Liver (tissue), 9 donors: Measurements from ENCODE around the gene HES5. TPM values are rescaled to one million over a fixed set of nuclear protein-coding genes. Genes with fewer than 3 reads are reported as not detected.

Experiments used
- DNase-seq: peaks from one replicate; pipeline ENCODE4 v3.0.0-alpha.2; 2017; ENCODE audit warnings: low spot score
- H3K27ac ChIP-seq, 2 donors: one replicate each; pipeline ENCODE4 v1.7.0; 2013; ENCODE audit warnings: inconsistent platforms in 2 of 2, low read length in 2 of 2, control low read depth in 1 of 2, low read depth in 1 of 2, mild to moderate bottlenecking in 1 of 2
- H3K27me3 ChIP-seq, 4 donors: one replicate each; pipeline versions ENCODE4 v1.6.1 to v1.7.0; 2013; ENCODE audit warnings: low read length in 3 of 4, inconsistent platforms in 1 of 4, mild to moderate bottlenecking in 1 of 4, moderate library complexity in 1 of 4; ENCODE audit not compliant: control insufficient read depth in 4 of 4, insufficient read depth in 4 of 4
- H3K36me3 ChIP-seq, 4 donors: one replicate each; pipeline versions ENCODE4 v1.6.1 to v1.7.0; 2013; ENCODE audit warnings: low read length in 3 of 4, mild to moderate bottlenecking in 3 of 4, low read depth in 1 of 4, moderate library complexity in 1 of 4; ENCODE audit not compliant: control insufficient read depth in 4 of 4, insufficient read depth in 3 of 4
- H3K4me1 ChIP-seq, 4 donors: one replicate each; pipeline versions ENCODE4 v1.6.1 to v1.7.0; 2013; ENCODE audit warnings: low read length in 3 of 4, mild to moderate bottlenecking in 3 of 4, moderate library complexity in 1 of 4; ENCODE audit not compliant: control insufficient read depth in 4 of 4, insufficient read depth in 4 of 4
- H3K4me3 ChIP-seq, 3 donors: one replicate each; pipeline versions ENCODE4 v1.6.1 to v1.7.0; 2013; ENCODE audit warnings: low read length in 3 of 3, control low read depth in 1 of 3, low read depth in 1 of 3, mild to moderate bottlenecking in 1 of 3
- H3K9ac ChIP-seq, 2 donors: one replicate each; pipeline ENCODE4 v1.7.0; 2013; ENCODE audit warnings: low read length in 2 of 2, mild to moderate bottlenecking in 2 of 2, moderate library complexity in 2 of 2, control low read depth in 1 of 2, low read depth in 1 of 2
- H3K9me3 ChIP-seq, 4 donors: one replicate each; pipeline versions ENCODE4 v1.6.1 to v1.7.0; 2013; ENCODE audit warnings: low read length in 3 of 4; ENCODE audit not compliant: control insufficient read depth in 4 of 4
- EGR1 ChIP-seq, 2 donors: IDR thresholded peaks; 2 replicates each; pipeline ENCODE4 v1.6.1; 2016 to 2018; ENCODE audit warnings: antibody characterized with exemption in 2 of 2, low read depth in 2 of 2
- GABPA ChIP-seq, 2 donors: IDR thresholded peaks in 1 of 2; conservative IDR thresholded peaks in 1 of 2; 2 replicates each; pipeline ENCODE4 v1.6.1; 2016; ENCODE audit warnings: antibody characterized with exemption in 2 of 2, mild to moderate bottlenecking in 1 of 2, moderate library complexity in 1 of 2
- HNF4A ChIP-seq, 2 donors: conservative IDR thresholded peaks; 2 replicates each; pipeline ENCODE4 v1.6.1; 2016; ENCODE audit warnings: antibody characterized with exemption in 2 of 2, mild to moderate bottlenecking in 2 of 2
- JUND ChIP-seq, 2 donors: IDR thresholded peaks; 2 replicates each; pipeline ENCODE4 v1.6.1; 2016; ENCODE audit warnings: antibody characterized with exemption in 2 of 2
- NR2F2 ChIP-seq: IDR thresholded peaks from 2 replicates; pipeline ENCODE4 v1.6.1; 2016; ENCODE audit warnings: antibody characterized with exemption
- RAD21 ChIP-seq, 2 donors: IDR thresholded peaks; 2 replicates each; pipeline ENCODE4 v1.6.1; 2016; ENCODE audit warnings: antibody characterized with exemption in 2 of 2, mild to moderate bottlenecking in 2 of 2
- RXRA ChIP-seq, 2 donors: IDR thresholded peaks; 2 replicates each; pipeline ENCODE4 v1.6.1; 2017 to 2018; ENCODE audit warnings: antibody characterized with exemption in 2 of 2, mild to moderate bottlenecking in 1 of 2
- SP1 ChIP-seq: IDR thresholded peaks from 2 replicates; pipeline ENCODE4 v1.6.1; 2018; ENCODE audit warnings: antibody characterized with exemption, mild to moderate bottlenecking
- TAF1 ChIP-seq: conservative IDR thresholded peaks from 2 replicates; pipeline ENCODE4 v1.6.1; 2016; ENCODE audit warnings: antibody characterized with exemption, mild to moderate bottlenecking
- YY1 ChIP-seq: IDR thresholded peaks from 2 replicates; pipeline ENCODE4 v1.6.1; 2016; ENCODE audit warnings: antibody characterized with exemption, mild to moderate bottlenecking
- WGBS: extraction: QIAGEN DNeasy Blood & Tissue Kit; methylation state at CpG from one replicate; pipeline ENCODE4 v1.1.7; 2013; 5-methylcytosine and 5-hydroxymethylcytosine counted together
- polyA plus RNA-seq, 2 donors: library from polyadenylated mRNA; stranded (reverse) in 1 of 2; unstranded in 1 of 2; fragments of 200-250 nt in 1 of 2; fragments of >200 nt in 1 of 2; fragmentation: Nextera tagmentation in 1 of 2; extraction: Ambion mirVana in 1 of 2; gene quantifications; one replicate each; pipeline versions ENCODE4 v1.2.1 to v1.2.3, GENCODE V29; 2013 to 2015
- total RNA-seq, 2 donors: library from RNA; depleted of rRNA; stranded (reverse); fragments of >200 nt; gene quantifications; one replicate each; pipeline ENCODE4 v1.2.3, GENCODE V29; 2014
- TF ChIP-seq, protein P1 (sequence below): IDR thresholded peaks from 2 replicates; pipeline ENCODE4 v1.6.1; 2016; ENCODE audit warnings: antibody characterized with exemption, mild to moderate bottlenecking
- TF ChIP-seq, protein P2 (sequence below): IDR thresholded peaks from 2 replicates; pipeline ENCODE4 v1.6.1; 2016; ENCODE audit warnings: antibody characterized with exemption
- TF ChIP-seq, protein P3 (sequence below): IDR thresholded peaks from 2 replicates; pipeline ENCODE4 v1.6.1; 2016; ENCODE audit warnings: antibody characterized with exemption
- donor health status: healthy.
- donor health status: healthy.
- donor health status: healthy.
- donor health status: healthy.
- donor health status: healthy.

Gene HES5
- total and polyA plus RNA-seq, 4 donors: 0.08 to 0.93 TPM; not detected in 2

DNA sequence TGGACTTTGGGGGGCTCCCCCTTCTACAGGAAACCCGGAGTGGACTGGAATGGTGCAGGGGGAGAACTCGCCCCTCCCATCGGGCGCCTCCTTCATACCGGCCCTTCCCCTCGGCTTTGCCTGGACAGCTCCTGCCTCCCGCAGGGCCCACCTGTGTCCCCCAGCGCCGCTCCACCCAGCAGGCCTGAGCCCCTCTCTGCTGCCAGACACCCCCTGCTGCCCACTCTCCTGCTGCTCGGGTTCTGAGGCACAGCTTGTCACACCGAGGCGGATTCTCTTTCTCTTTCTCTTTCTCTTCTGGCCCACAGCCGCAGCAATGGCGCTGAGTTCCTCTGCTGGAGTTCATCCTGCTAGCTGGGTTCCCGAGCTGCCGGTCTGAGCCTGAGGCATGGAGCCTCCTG is 26.2 kb upstream of the HES5 start, which contains the start of gene TNFRSF14:
TSS of gene TNFRSF14 (plus strand) at position 95 of the 401 bp plus-strand sequence. CDS start at position 389, 294 bp downstream.
- DNase-seq: no peak
- Histone ChIP-seq H3K27me3 (no peaks in the 10 kb centered on the region), H3K9ac (peak within 1 kb of the TSS; percentile 85 to 99), H3K27ac (peak within 1 kb of the TSS; percentile 83 to 96), H3K9me3 (no peaks in the 10 kb centered on the region), H3K4me3 (peak within 1 kb of the TSS; percentile 54 to 83 (median 71)), H3K36me3 (peaks cover 3 to 15% (median 9%) of the 10 kb centered on the region in 4 donors), H3K4me1 (peaks cover 7 to 27% (median 19%) of the 10 kb centered on the region in 4 donors)
- 1% methylated on average over 16 of the region's 16 CpGs for WGBS
- TF ChIP-seq YY1: peak; percentile 95
- TF ChIP-seq, protein P1, sequence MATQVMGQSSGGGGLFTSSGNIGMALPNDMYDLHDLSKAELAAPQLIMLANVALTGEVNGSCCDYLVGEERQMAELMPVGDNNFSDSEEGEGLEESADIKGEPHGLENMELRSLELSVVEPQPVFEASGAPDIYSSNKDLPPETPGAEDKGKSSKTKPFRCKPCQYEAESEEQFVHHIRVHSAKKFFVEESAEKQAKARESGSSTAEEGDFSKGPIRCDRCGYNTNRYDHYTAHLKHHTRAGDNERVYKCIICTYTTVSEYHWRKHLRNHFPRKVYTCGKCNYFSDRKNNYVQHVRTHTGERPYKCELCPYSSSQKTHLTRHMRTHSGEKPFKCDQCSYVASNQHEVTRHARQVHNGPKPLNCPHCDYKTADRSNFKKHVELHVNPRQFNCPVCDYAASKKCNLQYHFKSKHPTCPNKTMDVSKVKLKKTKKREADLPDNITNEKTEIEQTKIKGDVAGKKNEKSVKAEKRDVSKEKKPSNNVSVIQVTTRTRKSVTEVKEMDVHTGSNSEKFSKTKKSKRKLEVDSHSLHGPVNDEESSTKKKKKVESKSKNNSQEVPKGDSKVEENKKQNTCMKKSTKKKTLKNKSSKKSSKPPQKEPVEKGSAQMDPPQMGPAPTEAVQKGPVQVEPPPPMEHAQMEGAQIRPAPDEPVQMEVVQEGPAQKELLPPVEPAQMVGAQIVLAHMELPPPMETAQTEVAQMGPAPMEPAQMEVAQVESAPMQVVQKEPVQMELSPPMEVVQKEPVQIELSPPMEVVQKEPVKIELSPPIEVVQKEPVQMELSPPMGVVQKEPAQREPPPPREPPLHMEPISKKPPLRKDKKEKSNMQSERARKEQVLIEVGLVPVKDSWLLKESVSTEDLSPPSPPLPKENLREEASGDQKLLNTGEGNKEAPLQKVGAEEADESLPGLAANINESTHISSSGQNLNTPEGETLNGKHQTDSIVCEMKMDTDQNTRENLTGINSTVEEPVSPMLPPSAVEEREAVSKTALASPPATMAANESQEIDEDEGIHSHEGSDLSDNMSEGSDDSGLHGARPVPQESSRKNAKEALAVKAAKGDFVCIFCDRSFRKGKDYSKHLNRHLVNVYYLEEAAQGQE: peak; percentile 55
- TF ChIP-seq EGR1 (IDR thresholded peaks at IDR 0.05; ENCODE audit: low read depth in 2 of 2): no peak

DNA sequence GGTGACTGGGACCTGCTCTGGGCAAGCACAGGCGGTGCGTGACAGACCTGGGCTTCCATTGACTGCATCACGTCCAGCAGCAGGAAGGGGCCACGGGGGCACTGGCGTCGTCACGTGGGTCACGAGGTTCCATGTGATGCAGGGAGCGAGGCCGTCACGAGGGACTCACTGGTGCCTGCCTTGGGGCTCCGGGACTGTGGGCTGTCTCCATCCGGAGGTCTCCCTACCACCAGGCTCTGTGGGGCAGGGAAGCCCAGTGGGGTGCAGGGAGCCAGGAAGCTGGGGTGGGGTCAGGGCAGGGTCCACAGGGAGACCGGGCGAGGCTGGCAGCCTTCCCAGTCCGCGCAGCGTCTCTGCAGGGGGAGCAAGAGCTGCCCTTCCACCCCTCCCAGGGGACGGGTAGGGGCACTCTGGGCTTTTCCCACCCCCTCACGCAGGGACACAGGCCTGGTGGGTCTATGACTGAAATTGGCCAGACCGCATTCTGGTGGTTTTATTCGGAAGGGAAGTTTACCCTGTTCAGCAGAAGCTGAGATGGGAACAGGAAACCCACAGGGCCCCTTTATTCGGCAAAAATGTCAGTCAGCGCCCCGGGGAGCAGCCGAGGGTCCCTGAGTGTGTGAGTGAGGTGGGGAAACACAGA is 25.7 kb upstream of the HES5 start:
- Histone ChIP-seq H3K4me3 (peak overlapping the region; percentile 54 to 83 (median 71)), H3K4me1 (peaks cover 7 to 27% (median 19%) of the 10 kb centered on the region in 4 donors), H3K9ac (peak overlapping the region; percentile 85 to 99), H3K9me3 (no peaks in the 10 kb centered on the region), H3K27ac (peak overlapping the region; percentile 83 to 96), H3K36me3 (peaks cover 3 to 14% (median 7%) of the 10 kb centered on the region in 4 donors), H3K27me3 (no peaks in the 10 kb centered on the region)
- DNase-seq: peak; percentile 53
- TF ChIP-seq, protein P2, sequence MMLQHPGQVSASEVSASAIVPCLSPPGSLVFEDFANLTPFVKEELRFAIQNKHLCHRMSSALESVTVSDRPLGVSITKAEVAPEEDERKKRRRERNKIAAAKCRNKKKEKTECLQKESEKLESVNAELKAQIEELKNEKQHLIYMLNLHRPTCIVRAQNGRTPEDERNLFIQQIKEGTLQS: no peak
- TF ChIP-seq YY1 (no peak), EGR1 (IDR thresholded peaks at IDR 0.05; ENCODE audit: low read depth in 2 of 2) (no peak), JUND (IDR thresholded peaks at IDR 0.05) (no peak), GABPA (IDR thresholded peaks at IDR 0.05 in 1 of 2, conservative IDR thresholded peaks at IDR 0.05 in 1 of 2) (no peak), SP1 (peak; percentile 37), RXRA (IDR thresholded peaks at IDR 0.05) (peak in 1 of 2 donors; percentile 32), HNF4A (conservative IDR thresholded peaks at IDR 0.05) (peak; percentile 39 to 53), NR2F2 (peak; percentile 36), RAD21 (IDR thresholded peaks at IDR 0.05) (no peak), TAF1 (no peak)
- TF ChIP-seq, protein P3, sequence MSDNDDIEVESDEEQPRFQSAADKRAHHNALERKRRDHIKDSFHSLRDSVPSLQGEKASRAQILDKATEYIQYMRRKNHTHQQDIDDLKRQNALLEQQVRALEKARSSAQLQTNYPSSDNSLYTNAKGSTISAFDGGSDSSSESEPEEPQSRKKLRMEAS: no peak
- TF ChIP-seq, protein P1: peak; percentile 10
- WGBS: 1% methylated on average over 26 of the region's 26 CpGs
